ENCODE data around the gene WDR49. TPM values are rescaled to one million over a fixed set of nuclear protein-coding genes. Genes with fewer than 3 reads are reported as not detected.

The WDR49 gene
- total RNA-seq, 2 experiments from 2014 or later: not detected

DNA sequence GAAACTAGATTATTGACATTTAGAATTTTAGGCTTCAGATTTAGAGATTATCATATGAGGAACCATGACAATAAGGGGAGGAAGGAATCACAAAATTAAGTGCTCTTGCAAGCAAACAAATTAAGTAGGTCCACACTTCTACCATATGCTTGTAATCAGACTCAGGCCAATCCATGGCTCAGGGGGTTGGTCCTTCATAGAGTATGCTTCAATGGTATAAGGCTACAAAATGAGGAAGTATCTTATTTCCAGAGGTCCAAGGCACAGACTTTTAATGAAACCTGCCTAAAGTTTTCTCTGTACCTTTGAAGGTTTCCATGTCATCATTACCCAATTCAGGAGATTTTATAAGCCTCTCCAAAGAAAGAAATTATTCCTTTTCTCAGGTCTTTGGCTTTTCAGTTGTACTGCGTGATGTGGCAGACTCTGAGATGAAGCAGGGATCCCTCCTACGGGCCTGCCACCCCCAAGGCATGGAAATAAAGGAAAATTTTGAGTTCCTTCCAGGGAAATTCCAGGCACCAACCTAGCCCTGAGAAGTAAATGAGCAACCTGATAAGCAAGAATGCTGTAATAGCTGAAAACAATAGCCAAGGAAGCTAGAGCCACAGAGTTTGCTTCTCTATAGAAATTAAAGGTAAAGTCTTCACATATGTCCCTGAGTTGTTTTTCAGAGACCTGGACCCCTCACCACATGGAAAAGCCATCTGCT is 216.2 kb downstream of the WDR49 start:
- CTCF ChIA-PET: no interaction called here
- POLR2A ChIA-PET: no interaction called here

Other genes with a start within 250 kb of the WDR49 start
- gene SERPINI2, start 179.9 kb downstream of the WDR49 start, total RNA-seq: not detected
- 10 to 100 TPM; 85.5 to 92.4 TPM for gene PDCD10, start 81.0 kb upstream of the WDR49 start, total RNA-seq
- 1 to 10 TPM; 1.1 to 1.6 TPM for gene SERPINI1, start 81.8 kb upstream of the WDR49 start, total RNA-seq